DMS153 treated with DMSO at 0.1 percent for 48 hours (cell line): Measurements from ENCODE around the gene HOXD9.

Experiments
- DNase-seq: peaks from one replicate; lab custom pipeline; 2025; ENCODE audit not compliant: unreplicated experiment; lab: John Stamatoyannopoulos, UW

The HOXD9 gene

GRCh38 chr2:176110415-176111308 lies 11.9 kb upstream of the HOXD9 start:
- DNase-seq: no peak

- no peak for DNase-seq
Observed at GRCh38 chr2:176111309-176111663, 11.2 kb upstream of the HOXD9 start.

GRCh38 chr2:176111846-176112374 lies 10.6 kb upstream of the HOXD9 start:
- DNase-seq: no peak

GRCh38 chr2:176112375-176113302 lies 9.9 kb upstream of the HOXD9 start:
- DNase-seq: no peak

GRCh38 chr2:176114120-176114929 lies 8.2 kb upstream of the HOXD9 start:
- DNase-seq: no peak

- DNase-seq: no peak
Observed at GRCh38 chr2:176114930-176115625, 7.4 kb upstream of the HOXD9 start.

- no peak for DNase-seq
Observed at GRCh38 chr2:176115883-176116813, 6.4 kb upstream of the HOXD9 start, which contains the start of gene HOXD10. HOXD10 (plus strand) TSS chr2:176116778; CDS start chr2:176116834, 56 bp downstream.

- DNase-seq: no peak
Observed at GRCh38 chr2:176117162-176117822, 5.2 kb upstream of the HOXD9 start.

- DNase-seq: no peak
Observed at GRCh38 chr2:176117823-176118371, 4.6 kb upstream of the HOXD9 start.

- DNase-seq: peak; percentile 95
Observed at GRCh38 chr2:176118601-176119339, 3.7 kb upstream of the HOXD9 start.

- DNase-seq: no peak
Observed at GRCh38 chr2:176120364-176121189, 1.9 kb upstream of the HOXD9 start.

GRCh38 chr2:176121190-176122051 lies 1.1 kb upstream of the HOXD9 start:
- DNase-seq: no peak

- DNase-seq: no peak
Observed at GRCh38 chr2:176122052-176122682, 352 bp upstream of the HOXD9 start.

- DNase-seq: no peak
Observed at GRCh38 chr2:176123411-176124109, 1.0 kb downstream of the HOXD9 start.
